ENCODE measurements around the gene SMIM27.
A peak's percentile ranks its signal among the peaks of the same experiment; 100 is the strongest.

SMIM27 gene

DNA sequence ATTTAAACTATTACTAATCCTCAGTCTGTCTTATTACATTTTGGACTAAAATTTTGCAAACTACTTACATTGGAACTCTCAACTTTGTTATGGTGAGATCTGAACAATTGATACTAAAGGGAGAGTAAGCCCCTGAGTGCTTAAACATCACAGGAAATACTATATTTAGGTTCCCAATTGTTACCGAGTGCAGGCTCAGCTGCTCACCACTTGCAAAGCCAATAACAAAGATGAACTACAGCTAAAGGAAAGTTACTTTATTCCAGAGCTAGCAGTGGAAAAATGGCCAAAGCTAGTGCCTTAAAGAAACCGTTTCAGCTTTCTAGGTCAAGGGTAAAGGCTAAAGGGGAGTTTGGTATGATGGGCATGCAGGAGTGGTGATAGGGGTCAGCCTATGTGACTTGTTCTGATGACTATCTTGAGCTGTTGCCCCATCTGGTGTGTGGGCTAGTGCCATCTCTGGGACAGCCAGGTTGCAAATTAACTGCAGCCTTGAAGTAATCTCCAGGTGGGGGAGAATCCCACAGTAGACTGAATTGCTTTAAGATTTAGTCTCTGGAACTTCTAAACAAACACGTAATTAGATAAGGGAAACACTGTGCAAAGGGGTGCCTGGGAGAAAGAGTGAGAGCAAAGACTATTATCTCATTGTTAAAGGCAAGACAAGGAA lies 28.6 kb downstream of the SMIM27 start:
- no peaks in the 10 kb centered on the region for H3K9me3 ChIP-seq (ENCODE audit: low read depth, low read length)
- H3K9ac ChIP-seq (ENCODE audit: insufficient read length): no peak overlapping the region
- H3K4me3 ChIP-seq: no peak overlapping the region
- H3K27ac ChIP-seq: no peak overlapping the region
- H3K36me3 ChIP-seq (ENCODE audit: insufficient read depth, low read length): no peaks in the 10 kb centered on the region
- no peak for DNase-seq (ENCODE audit: low read depth, low spot score)
- no peak for TF ChIP-seq FOXP2 (optimal IDR thresholded peaks at IDR 0.05; ENCODE audit: control extremely low read depth, extremely low read length, insufficient read depth)
- no peak for TF ChIP-seq EZH2 (IDR thresholded peaks at IDR 0.05)
- TF ChIP-seq POLR2AphosphoS5 (IDR thresholded peaks at IDR 0.05; ENCODE audit: borderline replicate concordance, low read depth, low read length): no peak

DNA sequence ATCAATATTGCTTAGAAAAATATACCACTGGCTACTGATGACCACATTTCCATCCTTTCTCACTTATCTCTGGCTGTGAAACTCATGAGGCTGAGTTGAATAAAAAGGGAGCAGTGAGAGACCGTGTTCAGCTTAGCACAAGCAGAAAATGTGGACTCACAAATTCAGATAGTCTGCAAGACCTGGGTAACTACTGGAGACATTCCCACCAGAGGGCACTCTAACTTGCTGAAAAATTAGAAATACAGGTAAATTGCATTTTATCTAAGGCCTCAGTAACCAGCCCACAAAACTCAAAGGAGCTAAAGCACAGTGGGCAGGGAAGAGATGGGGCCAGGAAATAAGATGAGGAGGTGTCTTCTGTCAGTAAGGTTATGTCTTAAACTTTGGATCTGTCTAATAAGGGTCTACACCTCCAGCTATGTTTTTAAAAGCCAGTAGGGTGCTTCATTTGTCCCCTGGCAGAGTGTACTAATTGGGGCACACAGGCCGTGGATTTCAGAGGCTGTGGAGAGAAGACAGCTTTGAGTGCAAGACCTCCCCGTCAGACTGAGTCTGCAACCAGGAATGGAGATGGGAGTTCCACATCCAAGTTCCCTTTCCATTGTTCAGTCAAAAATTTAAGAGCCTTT lies 29.5 kb downstream of the SMIM27 start:
- H3K27ac ChIP-seq: no peak overlapping the region
- peak; percentile 74 for DNase-seq (ENCODE audit: low read depth, low spot score)
- TF ChIP-seq POLR2AphosphoS5 (IDR thresholded peaks at IDR 0.05; ENCODE audit: borderline replicate concordance, low read depth, low read length) (no peak), EZH2 (IDR thresholded peaks at IDR 0.05) (no peak), FOXP2 (optimal IDR thresholded peaks at IDR 0.05; ENCODE audit: control extremely low read depth, extremely low read length, insufficient read depth) (no peak)

DNA sequence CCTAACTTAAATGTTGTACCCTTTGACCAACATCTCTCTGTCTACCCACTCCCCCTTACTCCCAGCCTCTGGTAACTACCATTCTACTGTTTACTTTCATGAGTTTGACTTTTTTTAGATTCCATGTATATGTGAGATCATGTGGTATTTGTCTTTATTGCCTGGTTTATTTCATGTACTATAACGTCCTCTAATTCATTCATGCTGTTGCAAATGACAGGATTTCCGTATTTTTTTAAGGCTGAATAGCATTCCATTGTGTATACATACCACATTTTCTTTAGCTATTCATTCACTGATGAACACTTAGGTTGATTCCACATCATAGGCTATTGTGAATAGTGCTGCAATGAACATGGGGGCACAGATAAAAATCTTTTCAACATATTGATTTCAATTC lies 32.7 kb downstream of the SMIM27 start:
- Histone ChIP-seq H3K36me3 (ENCODE audit: insufficient read depth, low read length) (no peaks in the 10 kb centered on the region), H3K9ac (ENCODE audit: insufficient read length) (no peak overlapping the region), H3K27ac (no peak overlapping the region), H3K4me3 (no peak overlapping the region), H3K9me3 (ENCODE audit: low read depth, low read length) (no peaks in the 10 kb centered on the region)
- TF ChIP-seq FOXP2 (optimal IDR thresholded peaks at IDR 0.05; ENCODE audit: control extremely low read depth, extremely low read length, insufficient read depth): no peak
- no peak for TF ChIP-seq EZH2 (IDR thresholded peaks at IDR 0.05)
- TF ChIP-seq POLR2AphosphoS5 (IDR thresholded peaks at IDR 0.05; ENCODE audit: borderline replicate concordance, low read depth, low read length): no peak
- DNase-seq (ENCODE audit: low read depth, low spot score): no peak

More for the DNA sequence above, 29.5 kb downstream of the SMIM27 start:
- Histone ChIP-seq H3K4me3 (no peak overlapping the region), H3K36me3 (ENCODE audit: insufficient read depth, low read length) (no peaks in the 10 kb centered on the region), H3K9ac (ENCODE audit: insufficient read length) (no peak overlapping the region), H3K9me3 (ENCODE audit: low read depth, low read length) (no peaks in the 10 kb centered on the region)

DNA sequence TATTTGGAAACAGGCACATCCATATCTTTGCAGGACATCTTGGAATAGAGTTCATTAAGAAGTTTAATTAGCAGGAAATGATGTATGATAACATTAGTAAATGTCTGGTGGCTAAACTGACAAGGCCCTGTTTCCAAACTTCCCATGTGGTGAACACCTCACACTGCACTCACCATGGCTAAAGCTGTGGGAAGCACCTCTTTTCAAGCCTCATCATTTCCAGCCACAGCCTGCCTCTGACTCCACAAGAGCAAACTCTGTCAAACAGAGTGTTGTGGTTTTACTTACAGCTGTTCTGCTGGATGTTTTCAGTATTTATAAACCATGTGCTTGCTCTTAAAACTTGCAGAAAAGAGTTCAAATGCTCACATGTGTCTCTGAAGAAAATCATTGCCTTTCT lies 35.8 kb downstream of the SMIM27 start:
- TF ChIP-seq EZH2 (IDR thresholded peaks at IDR 0.05): no peak
- TF ChIP-seq POLR2AphosphoS5 (IDR thresholded peaks at IDR 0.05; ENCODE audit: borderline replicate concordance, low read depth, low read length): no peak
- no peak for TF ChIP-seq FOXP2 (optimal IDR thresholded peaks at IDR 0.05; ENCODE audit: control extremely low read depth, extremely low read length, insufficient read depth)
- no peak for DNase-seq (ENCODE audit: low read depth, low spot score)
- Histone ChIP-seq H3K27ac (no peak overlapping the region), H3K9me3 (ENCODE audit: low read depth, low read length) (no peaks in the 10 kb centered on the region), H3K36me3 (ENCODE audit: insufficient read depth, low read length) (no peaks in the 10 kb centered on the region), H3K4me3 (no peak overlapping the region), H3K9ac (ENCODE audit: insufficient read length) (no peak overlapping the region)

DNA sequence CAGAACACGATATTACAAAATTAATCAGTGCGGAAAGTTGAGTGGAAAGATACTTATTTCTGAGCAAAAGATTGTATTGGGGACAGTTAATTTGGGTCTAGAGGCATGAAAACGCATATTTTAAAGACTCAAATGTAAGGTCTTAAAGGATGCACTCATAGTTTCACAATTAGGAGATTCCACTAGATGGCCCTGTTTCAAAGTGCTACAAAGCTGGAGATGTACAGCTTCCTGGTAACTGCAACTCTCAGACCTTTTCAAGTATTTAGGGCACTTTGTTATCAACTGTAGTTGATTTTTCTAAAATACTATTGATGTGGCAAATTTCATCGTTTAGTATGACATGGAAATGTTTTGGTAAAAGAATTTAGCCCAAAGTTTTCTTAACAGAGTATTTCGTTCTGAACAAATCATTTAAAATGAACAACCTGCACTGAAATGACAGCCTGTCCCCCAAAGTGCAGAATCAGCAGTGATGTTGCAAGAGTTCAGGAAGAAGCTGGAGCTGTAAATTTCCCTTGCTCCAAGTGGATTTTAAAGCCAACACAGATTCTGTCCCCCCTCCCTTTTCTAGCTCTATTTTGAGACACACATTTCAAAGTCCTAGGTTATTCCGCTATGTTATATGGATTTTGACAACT lies 37.1 kb downstream of the SMIM27 start:
- H3K9me3 ChIP-seq (ENCODE audit: low read depth, low read length): no peaks in the 10 kb centered on the region
- peak; percentile 75 for DNase-seq (ENCODE audit: low read depth, low spot score)
- H3K9ac ChIP-seq (ENCODE audit: insufficient read length): no peak overlapping the region
- peak overlapping the region; percentile 27 for H3K27ac ChIP-seq
- no peak for TF ChIP-seq FOXP2 (optimal IDR thresholded peaks at IDR 0.05; ENCODE audit: control extremely low read depth, extremely low read length, insufficient read depth)
- H3K4me3 ChIP-seq: peak overlapping the region; percentile 52
- no peaks in the 10 kb centered on the region for H3K36me3 ChIP-seq (ENCODE audit: insufficient read depth, low read length)

DNA sequence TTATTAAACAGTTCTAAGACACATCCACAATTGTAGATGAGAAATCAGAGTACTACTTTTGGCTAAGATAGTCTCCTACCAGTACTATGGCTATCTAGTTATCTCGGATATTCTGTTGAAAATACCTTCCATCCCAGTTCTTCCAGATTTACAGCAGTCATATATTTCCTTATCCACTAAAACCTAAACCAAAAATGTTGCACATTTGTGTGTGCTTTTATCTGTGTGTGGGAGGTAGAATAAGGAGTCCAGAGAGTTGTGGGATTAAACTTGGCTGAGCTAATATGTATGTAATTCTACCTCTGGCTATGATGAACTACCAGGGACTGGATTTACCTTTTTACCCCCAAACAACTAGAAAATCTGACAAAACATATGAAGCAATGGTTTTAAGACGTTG lies 38.3 kb downstream of the SMIM27 start:
- Histone ChIP-seq H3K27ac (no peak overlapping the region), H3K36me3 (ENCODE audit: insufficient read depth, low read length) (no peaks in the 10 kb centered on the region), H3K9me3 (ENCODE audit: low read depth, low read length) (no peaks in the 10 kb centered on the region), H3K4me3 (no peak overlapping the region), H3K9ac (ENCODE audit: insufficient read length) (no peak overlapping the region)
- TF ChIP-seq EZH2 (IDR thresholded peaks at IDR 0.05) (no peak), FOXP2 (optimal IDR thresholded peaks at IDR 0.05; ENCODE audit: control extremely low read depth, extremely low read length, insufficient read depth) (no peak), POLR2AphosphoS5 (IDR thresholded peaks at IDR 0.05; ENCODE audit: borderline replicate concordance, low read depth, low read length) (no peak)
- DNase-seq (ENCODE audit: low read depth, low spot score): no peak

DNA sequence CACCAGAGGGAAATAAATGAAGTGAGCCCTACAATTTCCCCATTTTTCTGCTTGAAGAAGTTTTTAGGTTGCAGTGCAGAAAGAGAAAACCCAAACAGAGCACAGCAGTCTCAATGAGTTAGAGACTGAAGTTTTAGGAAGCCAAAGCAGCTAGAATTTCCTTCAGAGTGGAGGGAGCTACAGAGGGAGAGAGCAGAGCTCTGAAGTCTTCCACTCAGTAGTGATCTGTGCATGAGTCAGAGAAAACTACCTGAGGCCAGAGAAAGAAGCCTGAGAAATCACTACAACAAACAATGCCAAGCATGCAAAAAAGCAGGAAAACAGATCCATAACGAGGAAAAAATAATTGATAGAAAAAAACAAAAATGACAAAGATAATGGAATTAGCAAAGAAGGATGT lies 38.8 kb downstream of the SMIM27 start:
- Histone ChIP-seq H3K4me3 (no peak overlapping the region), H3K9me3 (ENCODE audit: low read depth, low read length) (no peaks in the 10 kb centered on the region), H3K36me3 (ENCODE audit: insufficient read depth, low read length) (no peaks in the 10 kb centered on the region), H3K27ac (no peak overlapping the region), H3K9ac (ENCODE audit: insufficient read length) (no peak overlapping the region)
- TF ChIP-seq POLR2AphosphoS5 (IDR thresholded peaks at IDR 0.05; ENCODE audit: borderline replicate concordance, low read depth, low read length) (no peak), EZH2 (IDR thresholded peaks at IDR 0.05) (no peak), FOXP2 (optimal IDR thresholded peaks at IDR 0.05; ENCODE audit: control extremely low read depth, extremely low read length, insufficient read depth) (no peak)
- DNase-seq (ENCODE audit: low read depth, low spot score): no peak

DNA sequence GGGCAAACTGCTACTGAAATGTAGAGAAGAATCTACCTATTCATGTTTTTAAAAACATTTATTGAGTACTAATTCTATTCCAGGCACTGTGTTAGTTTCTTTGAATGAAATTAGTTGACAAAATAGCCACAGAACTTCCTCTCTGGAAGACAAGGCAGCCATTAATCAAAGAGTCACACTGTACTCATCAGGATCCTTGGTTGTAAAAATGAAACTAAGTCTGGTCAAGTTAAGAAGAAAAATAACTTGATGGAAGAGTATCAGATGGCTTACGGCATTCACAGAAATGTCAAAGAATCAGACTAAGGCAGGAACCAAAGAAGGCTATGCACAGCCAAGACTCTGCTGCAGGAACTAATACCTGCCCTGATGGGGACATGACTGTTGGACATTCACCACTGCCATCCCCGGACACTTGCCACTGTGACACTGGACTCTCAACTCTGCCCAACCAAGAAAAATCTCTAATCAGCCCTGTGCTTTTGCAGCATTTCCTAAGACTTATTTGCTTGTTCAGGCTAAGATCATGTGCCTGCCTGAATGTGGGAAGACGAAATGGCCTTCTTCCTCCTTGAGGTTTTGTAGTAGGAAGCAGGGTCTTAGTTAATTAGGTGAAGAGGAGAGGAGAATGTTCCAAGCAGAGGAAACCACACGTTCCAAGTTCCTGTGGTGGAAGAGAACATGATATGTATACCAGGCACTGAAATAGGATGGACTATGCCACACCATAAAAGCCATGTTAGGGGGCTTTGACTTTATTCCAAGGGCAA lies 44.2 kb downstream of the SMIM27 start:
- H3K9me3 ChIP-seq (ENCODE audit: low read depth, low read length): no peaks in the 10 kb centered on the region
- no peak overlapping the region for H3K9ac ChIP-seq (ENCODE audit: insufficient read length)
- no peaks in the 10 kb centered on the region for H3K36me3 ChIP-seq (ENCODE audit: insufficient read depth, low read length)
- TF ChIP-seq EZH2 (IDR thresholded peaks at IDR 0.05): no peak
- no peak for TF ChIP-seq POLR2AphosphoS5 (IDR thresholded peaks at IDR 0.05; ENCODE audit: borderline replicate concordance, low read depth, low read length)
- TF ChIP-seq FOXP2 (optimal IDR thresholded peaks at IDR 0.05; ENCODE audit: control extremely low read depth, extremely low read length, insufficient read depth): no peak
- H3K27ac ChIP-seq: no peak overlapping the region
- H3K4me3 ChIP-seq: no peak overlapping the region
- no peak for DNase-seq (ENCODE audit: low read depth, low spot score)

Data from SK-N-MC (cell line).